HG03060 (cell line): ENCODE data around the gene P2RX1.
"Not testable (repeated sequence)": the region's sequence is repeated elsewhere in the genome, so short reads cannot be mapped to it uniquely, and the experiment has no call there.

Source experiments
- ATAC-seq: cut with Tn5 transposase; IDR thresholded peaks from one replicate; pipeline ENCODE4 v1.9.1; 2021; ENCODE audit warnings: low read depth, moderate number of reproducible peaks; ENCODE audit not compliant: unreplicated experiment

P2RX1 gene

DNA sequence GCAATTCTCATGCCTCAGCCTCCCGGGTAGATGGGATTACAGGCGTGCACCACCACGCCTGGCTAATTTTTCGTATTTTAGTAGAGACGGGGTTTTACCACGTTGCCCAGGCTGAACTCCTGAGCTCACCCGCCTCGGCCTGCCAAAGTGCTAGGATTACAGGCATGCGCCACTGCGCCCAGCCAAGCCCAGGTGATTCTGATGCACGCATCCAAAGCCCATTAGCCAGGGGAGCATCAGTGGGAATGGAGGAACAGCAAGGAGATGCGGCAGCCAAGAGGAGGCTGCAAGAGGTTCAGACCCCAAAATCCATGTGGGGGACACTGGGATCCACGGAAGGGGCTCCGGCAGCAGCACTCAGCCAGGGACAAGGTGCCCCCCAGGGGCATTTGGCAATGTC is 35.9 kb upstream of the P2RX1 start:
- ATAC-seq = no peak

DNA sequence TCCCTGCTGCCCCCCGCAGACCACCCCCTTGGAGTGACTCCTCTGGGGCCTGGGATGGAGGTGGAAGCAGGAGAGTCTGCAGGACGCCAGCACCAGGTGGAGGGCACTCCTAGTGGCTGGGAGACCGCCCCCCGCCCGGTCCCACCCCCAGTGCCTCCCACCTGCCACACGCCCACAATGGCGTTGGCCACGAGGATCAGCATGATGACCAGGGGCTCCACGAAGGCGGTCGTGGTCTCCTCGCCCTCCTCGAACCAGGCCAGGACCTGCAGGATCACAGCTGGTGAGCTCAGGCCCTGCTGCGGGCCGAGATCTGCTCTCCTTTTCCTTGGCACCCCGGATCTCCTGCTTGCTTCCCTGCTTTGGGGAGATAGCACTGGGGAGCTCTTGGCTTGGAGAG is 35.2 kb upstream of the P2RX1 start:
- ATAC-seq = no peak

DNA sequence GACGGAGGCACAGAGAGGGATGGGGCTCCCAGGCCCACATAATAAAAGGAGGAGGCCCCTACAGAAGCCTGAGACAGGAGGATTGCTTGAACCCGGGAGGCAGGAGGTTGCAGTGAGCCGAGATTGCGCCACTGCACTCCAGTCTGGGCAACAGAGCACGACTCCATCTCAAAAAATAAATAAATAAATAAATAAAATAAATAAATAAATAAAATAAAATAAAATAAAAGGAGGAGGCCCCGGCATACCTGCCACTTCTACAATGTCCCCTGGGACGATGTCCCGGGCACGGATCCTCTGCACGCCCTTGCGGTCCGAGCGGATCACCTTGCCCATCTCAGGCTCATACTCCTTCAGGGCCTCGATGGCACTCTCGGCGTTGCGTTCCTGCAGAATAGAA is 34.7 kb upstream of the P2RX1 start:
- ATAC-seq = no peak

DNA sequence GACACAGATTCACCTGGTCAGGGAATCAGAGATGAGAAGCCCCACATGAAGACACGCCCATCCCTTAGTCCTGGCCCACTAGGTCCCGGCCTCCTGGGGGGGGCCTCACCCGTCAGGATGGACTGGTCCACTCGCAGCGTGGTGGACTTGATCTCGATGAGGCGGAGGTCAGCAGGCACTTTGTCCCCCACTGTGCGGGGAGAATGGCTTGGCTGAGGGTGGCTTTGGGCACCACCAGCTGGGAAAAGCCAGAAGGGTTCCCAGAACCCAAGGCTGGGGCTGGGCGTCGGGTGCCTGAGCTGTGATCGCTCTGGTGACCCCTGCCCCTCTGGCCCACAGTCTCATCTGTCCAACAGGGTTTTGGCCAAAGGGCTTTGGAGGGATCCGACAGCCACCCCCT is 34.3 kb upstream of the P2RX1 start:
- ATAC-seq = no peak

DNA sequence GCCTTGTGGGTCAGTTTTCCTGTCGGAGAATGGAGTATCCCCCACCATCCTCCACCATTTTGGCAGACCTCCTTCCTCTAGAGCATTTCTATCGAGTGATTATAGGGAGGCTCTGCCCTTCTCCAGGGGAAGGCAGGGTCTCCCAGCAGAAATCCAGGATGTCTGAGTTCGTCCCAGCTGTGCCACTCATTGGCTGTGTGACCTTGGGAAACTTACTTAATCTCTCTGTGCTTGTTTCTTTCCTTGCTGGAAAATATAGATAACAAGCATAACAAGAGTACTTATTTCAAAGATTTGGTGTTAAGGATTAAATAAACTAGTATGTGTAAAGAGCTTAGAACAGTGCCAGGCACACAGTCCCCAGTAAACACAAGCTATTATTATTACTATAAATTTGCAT is 33.2 kb upstream of the P2RX1 start:
- no peak for ATAC-seq

DNA sequence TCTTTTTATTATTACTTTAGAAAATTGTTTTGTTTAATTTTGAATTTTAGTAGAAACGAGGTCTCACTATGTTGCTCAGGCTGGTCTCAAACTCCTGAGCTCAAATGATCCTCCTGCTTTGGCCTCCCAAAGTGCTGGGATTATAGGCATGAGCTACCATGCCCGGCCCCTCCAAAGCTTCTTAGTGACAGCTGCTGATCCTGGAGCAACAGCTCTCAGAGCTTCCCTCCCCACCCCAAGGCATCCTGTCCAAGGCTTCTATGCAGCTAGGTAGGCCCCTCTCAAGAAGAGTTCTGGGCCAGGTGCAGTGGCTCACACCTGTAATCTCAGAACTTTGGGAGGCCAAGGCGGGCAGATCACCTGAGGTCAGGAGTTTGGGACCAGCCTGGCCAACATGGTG is 32.3 kb upstream of the P2RX1 start:
- ATAC-seq = not testable (repeated sequence)

DNA sequence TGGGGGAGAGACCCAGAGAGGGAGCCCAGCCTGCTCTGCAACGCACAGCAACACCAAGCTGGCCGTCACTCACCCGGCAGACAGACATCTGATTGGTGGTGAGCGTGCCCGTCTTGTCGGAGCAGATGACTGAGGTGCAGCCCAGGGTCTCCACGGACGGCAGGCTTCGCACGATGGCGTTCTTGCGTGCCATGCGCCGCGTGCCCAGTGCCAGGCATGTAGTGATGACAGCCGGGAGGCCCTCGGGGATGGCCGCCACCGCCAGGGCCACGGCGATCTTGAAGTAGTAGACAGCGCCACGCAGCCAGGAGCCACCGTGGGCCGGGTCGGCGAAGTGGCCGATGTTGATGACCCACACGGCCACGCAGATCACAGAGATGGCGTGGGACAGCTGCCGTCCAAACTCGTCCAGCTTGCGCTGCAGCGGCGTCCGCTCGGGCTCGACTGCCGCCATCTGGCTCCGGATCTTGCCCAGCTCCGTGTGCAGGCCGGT is 31.1 kb upstream of the P2RX1 start:
- no peak for ATAC-seq

DNA sequence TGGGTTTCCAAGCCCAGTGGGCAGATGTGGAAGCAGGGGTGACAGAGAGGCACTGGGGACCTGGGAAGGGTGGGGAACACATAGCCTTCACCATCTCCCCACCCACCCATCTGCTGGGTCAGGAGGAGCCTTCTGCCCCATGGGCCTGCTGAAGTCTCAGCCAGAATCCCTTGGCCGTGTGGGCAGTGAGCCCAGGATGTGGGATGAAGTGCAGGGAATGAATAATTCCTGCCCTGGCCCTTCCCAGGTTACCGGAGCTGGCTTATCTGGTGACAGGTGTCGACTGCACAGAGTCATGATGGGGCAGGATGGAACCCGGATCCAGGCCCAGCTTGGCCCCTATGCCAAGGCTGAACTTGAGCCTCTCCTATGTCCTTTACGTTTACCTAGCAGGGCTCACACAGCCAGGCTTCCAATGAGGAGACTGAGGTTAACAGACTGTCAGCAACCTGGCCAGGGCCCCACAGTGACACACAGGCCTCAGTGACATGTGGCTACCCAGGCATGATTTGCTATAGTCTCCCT is 30.5 kb upstream of the P2RX1 start:
- no peak for ATAC-seq

DNA sequence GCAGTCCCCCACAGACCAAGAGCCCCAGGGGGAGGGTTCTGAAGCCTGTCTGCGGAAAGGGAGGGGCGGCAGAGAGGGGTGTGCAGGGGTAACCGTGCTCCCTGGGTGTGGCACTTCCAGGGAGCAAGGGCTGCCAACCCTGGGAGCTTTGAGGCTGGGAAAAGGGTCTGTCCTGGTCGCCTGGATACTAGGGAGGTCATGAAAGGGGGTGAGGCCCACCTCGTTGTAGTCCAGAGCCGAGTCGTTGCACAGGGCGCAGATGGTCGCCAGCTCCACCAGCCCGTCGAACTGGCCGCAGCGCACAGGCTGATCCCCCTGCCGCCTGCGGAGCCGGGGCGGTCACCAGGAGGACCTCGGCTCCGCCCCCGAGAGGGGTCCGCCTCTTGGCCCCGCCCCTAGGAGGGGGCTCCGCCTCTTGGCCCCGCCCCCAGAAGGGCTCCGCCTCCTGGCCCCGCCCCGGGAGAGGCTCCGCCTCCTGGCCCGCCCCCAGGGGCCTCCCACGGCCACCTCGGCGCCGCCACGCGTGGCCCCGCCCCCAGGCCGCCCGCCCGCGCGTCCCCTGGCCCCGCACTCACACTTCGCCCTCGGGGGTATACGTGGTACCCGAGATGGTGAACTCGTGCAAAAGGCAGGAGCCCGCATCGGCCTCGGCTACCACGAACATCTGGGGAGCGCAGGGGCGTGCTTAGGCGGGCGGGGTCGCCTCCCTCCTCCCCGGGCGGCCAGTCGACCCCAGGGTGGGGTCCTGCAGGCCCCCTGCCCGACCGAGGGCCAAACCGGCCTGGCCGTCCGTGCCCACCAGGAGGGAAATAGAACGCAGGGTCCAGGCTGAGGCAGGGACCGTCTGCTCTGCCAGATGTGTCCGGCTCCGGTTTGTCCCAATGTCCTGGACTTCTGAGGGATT is 28.5 kb upstream of the P2RX1 start:
- no peak for ATAC-seq

DNA sequence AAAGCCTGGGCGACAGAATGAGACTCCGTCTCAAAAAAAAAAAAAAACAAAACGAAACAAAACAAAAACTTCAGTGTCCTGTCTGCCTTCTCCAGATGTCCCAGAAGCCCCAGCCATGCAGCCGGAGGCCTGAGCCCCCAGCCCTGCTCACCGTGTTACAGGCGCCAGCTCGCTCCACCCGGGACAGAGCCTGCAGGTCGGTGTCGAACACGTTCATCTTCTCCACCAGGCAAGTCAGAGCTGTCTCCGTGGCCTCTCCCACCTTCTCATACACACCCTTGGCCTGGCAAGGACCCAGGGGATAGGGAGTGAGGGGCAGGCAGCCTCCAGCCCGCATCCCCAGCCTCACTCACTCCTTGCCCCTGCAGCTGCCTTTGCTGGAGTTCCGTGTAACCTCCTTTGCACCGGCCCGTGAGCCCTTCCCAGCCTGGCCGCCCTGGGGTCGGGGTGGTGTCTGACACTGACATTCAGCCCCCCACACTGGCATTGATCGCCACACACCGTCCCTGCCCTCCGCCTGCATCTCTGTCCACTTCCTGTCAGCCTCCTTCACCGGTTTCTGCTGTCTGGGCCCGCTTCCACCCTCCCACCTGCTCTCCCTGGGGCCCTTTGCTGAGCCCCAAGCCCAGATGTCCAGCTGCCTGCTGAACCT is 27.1 kb upstream of the P2RX1 start:
- ATAC-seq = no peak

DNA sequence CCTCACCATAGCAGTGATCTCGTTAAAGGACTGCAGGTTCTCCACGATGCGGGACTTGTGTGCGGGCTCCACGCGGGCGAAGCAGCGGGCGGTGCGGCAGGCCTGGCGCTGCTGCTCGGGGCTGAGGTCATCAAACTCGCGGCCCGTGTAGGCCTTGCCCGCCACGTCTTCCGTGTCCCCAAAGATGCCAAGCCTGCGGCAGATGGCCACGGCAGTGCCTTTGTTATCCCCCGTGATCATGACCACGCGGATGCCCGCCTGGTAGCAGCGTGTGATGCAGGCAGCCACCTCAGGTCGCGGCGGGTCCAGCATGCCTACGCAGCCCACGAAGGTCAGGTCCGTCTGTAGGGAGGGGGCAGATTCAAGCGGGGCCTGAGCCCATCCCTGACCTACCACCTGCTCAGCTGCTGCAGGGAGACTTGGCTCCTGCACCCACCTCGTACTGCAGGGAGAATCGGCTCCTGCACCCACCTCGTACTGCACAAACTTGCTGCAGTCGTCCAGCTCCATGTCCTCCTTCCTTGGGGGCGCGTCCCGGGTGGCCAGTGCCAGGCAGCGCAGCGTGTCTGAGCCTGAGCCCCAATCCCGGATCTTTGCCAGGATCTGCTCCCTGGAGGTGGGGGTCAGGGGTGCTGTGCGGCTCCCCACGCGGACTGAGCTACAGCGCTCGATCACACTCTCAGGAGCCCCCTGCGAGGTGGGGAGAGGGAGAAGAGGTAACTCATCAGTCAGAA is 24.9 kb upstream of the P2RX1 start:
- ATAC-seq = no peak

DNA sequence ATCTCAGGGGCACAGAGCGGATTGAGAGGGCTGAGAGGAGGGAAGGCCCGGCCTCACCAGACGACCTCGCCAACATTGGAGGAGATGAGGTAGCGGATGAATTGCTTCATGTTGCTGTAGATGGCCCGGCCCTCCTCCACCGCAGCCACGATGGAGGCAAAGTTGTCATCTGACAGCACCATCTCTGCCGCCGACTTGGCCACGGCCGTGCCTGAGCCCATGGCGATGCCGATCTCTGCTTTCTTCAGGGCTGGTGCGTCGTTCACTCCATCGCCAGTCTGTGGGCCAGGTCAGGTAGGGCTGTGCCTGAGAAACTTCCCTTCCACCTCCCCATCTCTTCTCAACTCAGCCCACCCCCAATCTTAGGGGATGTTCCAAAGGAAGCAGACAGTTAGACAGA is 21.1 kb upstream of the P2RX1 start:
- ATAC-seq = no peak

DNA sequence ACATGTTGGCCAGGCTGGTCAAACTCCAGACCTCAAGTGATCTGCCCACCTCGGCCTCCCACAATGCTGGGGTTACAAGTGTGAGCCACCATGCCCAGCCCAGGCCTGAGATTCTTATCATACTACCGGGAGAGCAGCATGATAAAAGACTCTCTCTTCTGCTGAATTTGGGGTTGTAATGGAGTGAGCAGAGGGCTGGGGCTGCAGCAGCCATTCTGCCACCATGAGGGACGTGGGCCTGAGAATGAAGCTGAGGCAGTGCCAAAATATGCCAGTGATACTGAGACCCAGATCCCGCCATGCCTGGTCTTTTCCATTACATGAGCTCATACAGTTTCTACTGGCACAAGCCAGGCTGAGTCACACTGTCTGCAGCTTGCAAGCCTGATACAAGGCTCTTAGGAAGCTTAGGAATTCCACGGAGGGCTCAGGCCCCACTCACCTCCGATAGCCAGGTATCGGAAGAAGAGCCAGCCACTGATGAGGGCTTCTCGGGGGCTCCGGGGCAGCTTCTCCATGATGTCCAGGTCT is 19.6 kb upstream of the P2RX1 start:
- ATAC-seq = no peak

DNA sequence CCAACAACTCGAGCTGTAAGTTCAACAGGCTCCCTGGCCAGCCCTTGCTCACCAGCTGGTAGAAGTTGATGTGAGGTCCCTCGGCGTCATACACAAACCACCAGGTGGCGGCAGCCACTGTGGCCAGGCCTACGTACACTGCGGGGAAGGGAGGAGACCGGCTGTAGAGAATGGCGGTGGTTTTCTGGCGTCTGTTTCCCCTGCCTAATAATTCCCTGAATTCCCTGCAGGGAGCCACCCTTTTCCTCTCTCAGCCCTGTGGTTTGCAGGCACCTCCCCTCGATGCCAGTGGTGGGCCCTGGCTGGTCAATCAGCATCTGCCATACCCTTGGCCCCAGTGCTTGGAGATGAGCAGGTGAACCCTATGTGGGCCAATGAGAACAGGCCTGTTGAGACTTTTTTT is 18.9 kb upstream of the P2RX1 start:
- no peak for ATAC-seq

DNA sequence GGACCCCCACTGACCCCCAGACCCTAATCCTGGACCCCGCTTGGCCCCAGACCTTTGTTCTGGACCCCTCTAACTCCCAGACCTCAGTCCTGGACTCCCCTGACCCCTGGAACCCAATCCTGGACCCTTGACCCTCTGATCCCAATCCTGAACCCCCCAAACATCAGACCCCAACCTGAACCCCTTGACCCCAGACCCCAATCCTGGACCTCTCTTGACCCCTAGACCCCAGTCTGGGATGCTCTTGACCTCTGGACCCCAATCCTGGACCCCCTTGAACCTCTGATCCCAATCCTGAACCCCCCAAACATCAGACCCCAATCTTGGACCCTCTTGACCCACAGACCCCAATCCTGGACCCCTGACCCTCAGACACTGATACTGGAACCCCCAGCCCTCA is 13.5 kb upstream of the P2RX1 start:
- ATAC-seq = no peak

DNA sequence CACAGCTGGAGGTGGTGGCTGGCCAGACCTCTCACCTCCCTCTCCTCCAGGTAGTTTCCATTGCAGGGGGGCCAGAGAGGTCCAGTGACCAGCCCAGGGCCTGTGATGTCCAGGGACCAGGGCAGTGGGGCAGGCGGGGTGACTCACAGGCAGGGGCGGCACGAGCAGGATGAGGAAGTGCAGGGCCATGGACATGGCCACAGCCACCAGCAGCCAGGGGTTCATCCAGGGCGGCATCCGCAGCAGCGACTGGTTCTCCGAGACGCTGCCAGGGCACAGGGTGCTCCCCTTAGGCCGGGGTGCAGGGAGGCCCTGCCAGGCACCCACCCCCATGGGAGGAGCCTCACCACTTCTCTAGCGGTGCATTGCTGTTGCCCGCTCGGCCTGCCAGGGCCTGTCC is 12.9 kb upstream of the P2RX1 start:
- no peak for ATAC-seq

DNA sequence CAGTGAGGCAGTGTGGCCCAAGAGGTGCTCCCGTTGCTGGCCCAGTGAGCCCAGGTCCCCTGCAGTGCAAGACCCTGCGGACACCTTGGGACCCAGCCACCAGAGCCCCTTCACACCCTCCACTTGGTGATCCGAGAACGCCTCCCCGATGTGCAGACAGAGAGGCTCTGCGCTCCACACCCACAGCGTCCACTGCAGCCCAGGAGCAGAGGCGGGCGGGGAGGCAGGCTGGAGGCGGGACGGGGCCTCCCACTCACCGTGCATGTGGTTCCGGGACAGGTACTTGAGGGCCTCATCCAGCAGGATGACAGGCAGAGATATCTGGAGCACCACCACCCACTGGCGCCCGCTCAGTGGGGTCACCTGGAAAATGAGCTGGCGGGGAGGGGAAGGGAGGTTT is 12.1 kb upstream of the P2RX1 start:
- no peak for ATAC-seq

DNA sequence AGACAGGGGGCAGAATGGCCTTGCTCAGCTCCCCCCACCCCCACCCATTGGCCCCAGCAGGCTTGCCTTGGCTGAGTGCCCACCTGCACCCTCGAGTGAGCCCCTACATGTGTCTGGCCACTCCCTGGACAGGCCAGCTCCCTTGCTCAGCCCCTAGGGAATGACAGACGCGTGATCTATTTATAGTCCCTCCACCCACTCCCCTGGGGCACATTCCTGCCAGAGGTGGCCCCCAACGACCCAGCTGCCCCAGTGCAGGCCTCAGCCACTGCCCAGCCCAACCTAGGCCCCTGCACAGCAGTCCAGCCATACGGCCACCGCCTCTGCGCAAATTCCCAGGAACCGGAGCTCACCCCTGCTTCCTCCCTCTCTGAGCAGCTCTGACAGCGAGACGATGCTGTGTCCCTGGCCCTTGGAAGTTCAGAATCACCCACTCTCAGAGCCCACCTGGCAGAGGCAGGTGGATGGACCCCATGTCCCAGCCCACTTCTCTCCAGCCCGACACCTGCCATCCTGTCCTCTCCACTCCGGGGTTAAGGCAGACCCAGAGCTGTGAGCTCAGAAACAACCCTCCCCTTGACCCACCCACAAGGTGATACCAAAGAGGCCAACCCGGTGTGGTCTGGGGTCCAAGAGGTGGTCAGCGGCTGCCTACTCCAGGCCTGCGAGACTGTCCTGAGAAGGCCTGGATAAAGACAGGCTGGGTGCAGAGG is 11.5 kb upstream of the P2RX1 start:
- no peak for ATAC-seq

DNA sequence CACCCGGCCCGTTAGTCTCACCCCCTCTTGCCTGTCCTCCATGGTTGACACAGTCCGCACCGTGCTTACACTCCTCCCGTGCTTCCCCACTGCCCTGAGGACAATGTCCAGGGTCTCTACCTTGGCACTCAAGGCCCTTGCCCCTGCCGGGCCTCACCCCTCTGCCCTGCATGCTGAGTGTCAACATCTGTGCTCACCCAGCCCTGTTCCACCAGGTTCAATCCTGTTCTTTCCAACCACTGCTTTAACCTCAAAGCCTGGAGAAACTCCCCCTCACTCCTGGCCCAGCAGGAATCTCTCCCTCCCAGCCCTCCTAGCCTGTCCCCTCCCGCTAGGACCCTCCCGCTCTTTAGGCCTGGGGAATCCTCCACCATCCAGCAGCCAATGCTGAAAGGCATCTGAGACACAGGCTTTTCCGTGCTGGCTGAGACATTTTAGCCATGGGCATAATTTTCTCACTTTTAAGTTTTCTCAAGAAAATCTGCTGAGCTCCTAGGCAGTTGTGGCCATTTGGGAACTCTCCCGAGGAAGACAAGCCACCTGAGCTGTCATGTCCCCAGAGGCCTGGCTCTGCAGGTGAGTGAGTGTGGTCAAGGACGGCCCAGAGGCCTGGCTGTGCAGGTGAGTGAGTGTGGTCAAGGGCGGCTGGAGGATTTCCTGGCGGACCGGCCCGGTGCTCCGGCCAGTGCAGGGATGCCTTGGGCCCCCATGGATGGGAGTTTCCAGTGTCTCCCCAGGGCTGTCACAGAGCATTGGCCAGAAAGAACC is 10.8 kb upstream of the P2RX1 start:
- ATAC-seq = no peak
